Measurements from ENCODE around the gene ELOA.

DNA sequence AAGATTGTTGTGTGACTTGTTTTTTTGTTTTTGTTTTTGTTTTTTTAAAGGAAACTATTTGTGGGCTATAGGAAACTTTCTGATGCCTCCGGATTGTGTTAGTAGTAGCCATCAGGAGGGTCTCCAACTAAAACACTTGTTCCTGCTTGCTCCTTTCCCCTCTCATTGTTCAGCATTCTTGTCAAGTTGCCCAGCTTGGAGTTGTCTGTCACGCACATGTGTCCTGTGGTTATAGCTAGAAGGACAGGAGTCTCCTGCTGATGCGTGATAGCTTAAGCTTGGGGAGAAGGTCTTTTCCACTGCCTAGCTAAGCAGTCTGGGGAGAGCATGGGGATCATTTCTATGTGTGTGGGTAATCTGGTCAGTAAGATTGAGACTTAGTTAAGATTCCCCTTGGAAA lies 44.4 kb downstream of the ELOA start:
- TF ChIP-seq POLR2AphosphoS5 (IDR thresholded peaks at IDR 0.05; ENCODE audit: insufficient read depth in 1 of 2, low read depth in 1 of 2), result no peak
- no peak for TF ChIP-seq CTCF (IDR thresholded peaks at IDR 0.05)
- no peak for TF ChIP-seq POLR2A (IDR thresholded peaks at IDR 0.05)

All from vagina (tissue), 2 donors.